Suprapubic skin (tissue), 4 donors: ENCODE results near the gene KRT78.

Experiments
- POLR2A ChIP-seq, 2 donors: fragments of 450-650 bp; IDR thresholded peaks; one replicate each; pipeline ENCODE4 v1.6.1; 2017; ENCODE audit warnings: antibody characterized with exemption in 2 of 2, mild to moderate bottlenecking in 2 of 2, moderate library complexity in 2 of 2
- POLR2AphosphoS5 ChIP-seq, 3 donors: sonication (generic); formaldehyde crosslinking; IDR thresholded peaks; one replicate each; pipeline ENCODE4 v1.6.1; 2017; ENCODE audit warnings: antibody characterized with exemption in 3 of 3
- TF ChIP-seq, protein P1 (sequence below), 2 donors: fragments of 200-600 bp in 1 of 2; fragments of 450-650 bp in 1 of 2; sonication (generic) in 1 of 2; IDR thresholded peaks; one replicate each; pipeline ENCODE4 v1.5.1; 2016 to 2019; ENCODE audit warnings: antibody characterized with exemption in 2 of 2, mild to moderate bottlenecking in 1 of 2, moderate library complexity in 1 of 2

DNA sequence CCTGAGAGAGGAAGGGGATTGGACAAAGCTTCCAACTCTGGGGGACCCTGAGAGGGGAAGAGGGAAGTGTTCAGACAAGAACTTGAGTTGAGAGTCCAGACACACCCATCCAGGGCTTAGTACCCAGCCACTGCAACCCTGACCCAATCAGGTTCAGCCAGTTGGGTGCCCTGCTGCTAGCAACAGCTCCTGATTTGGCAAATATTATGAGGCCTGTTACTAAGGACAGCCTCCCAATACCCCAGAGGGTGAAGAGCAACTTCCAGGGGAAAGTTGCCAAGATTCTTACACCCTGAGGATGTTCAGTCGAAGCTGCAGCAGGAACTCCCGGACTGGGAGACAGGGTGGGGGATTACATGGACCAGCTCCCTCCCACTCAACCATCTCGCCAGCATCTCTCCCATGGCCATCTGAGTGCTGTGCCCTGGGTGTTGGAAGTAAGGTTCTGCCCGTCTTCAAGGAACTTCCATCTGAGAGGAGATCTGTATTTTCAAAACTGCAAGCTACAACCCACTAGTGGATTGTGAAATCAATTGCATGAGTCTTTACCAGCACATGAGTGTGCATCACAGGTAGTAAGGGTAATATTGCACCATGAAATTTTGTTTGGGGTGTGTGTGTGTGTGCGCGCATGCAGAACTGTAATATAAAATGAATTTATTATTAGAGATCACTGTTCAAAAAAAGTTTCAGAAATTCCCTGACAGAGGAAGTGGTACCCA is 11.5 kb upstream of the KRT78 start:
- TF ChIP-seq, protein P1, sequence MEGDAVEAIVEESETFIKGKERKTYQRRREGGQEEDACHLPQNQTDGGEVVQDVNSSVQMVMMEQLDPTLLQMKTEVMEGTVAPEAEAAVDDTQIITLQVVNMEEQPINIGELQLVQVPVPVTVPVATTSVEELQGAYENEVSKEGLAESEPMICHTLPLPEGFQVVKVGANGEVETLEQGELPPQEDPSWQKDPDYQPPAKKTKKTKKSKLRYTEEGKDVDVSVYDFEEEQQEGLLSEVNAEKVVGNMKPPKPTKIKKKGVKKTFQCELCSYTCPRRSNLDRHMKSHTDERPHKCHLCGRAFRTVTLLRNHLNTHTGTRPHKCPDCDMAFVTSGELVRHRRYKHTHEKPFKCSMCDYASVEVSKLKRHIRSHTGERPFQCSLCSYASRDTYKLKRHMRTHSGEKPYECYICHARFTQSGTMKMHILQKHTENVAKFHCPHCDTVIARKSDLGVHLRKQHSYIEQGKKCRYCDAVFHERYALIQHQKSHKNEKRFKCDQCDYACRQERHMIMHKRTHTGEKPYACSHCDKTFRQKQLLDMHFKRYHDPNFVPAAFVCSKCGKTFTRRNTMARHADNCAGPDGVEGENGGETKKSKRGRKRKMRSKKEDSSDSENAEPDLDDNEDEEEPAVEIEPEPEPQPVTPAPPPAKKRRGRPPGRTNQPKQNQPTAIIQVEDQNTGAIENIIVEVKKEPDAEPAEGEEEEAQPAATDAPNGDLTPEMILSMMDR (IDR thresholded peaks at IDR 0.05) = no peak
- TF ChIP-seq POLR2AphosphoS5 (IDR thresholded peaks at IDR 0.05) = peak in 1 of 3 donors; percentile 25
- no peak for TF ChIP-seq POLR2A (IDR thresholded peaks at IDR 0.05)
